Tibial nerve (tissue), 4 donors: ENCODE results near the gene OR2J3. TPM values are rescaled to one million over a fixed set of nuclear protein-coding genes. Genes with fewer than 3 reads are reported as not detected.

Source experiments
- DNase-seq, 2 donors: peaks; one replicate each; pipeline ENCODE4 v3.0.0-alpha.2; 2019; ENCODE audit warnings: low spot score in 2 of 2
- H3K27ac ChIP-seq, 4 donors: fragments of 200-600 bp; sonication (generic) in 3 of 4; one replicate each; pipeline ENCODE4 v1.5.1; 2017 to 2019; ENCODE audit warnings: mild to moderate bottlenecking in 1 of 4
- H3K27me3 ChIP-seq, 2 donors: fragments of 200-600 bp; sonication (generic) in 1 of 2; one replicate each; pipeline versions ENCODE4 v1.5.1 to v1.6.0; 2017 to 2019
- H3K36me3 ChIP-seq, 3 donors: fragments of 200-600 bp; sonication (generic); one replicate each; pipeline ENCODE4 v1.5.1; 2018 to 2019
- H3K4me1 ChIP-seq, 4 donors: fragments of 200-600 bp; sonication (generic) in 3 of 4; one replicate each; pipeline ENCODE4 v1.5.1; 2017 to 2019
- H3K4me3 ChIP-seq, 4 donors: fragments of 200-600 bp; sonication (generic) in 3 of 4; one replicate each; pipeline ENCODE4 v1.5.1; 2017 to 2019; ENCODE audit warnings: mild to moderate bottlenecking in 1 of 4, moderate library complexity in 1 of 4
- H3K9me3 ChIP-seq, 4 donors: fragments of 200-600 bp; sonication (generic) in 3 of 4; one replicate each; pipeline ENCODE4 v1.5.1; 2017 to 2019
- EP300 ChIP-seq, 2 donors: sonication (generic); formaldehyde crosslinking; IDR thresholded peaks; one replicate each; pipeline ENCODE4 v1.6.1; 2017; ENCODE audit warnings: antibody characterized with exemption in 2 of 2, mild to moderate bottlenecking in 1 of 2
- POLR2A ChIP-seq, 2 donors: fragments of 450-650 bp; IDR thresholded peaks; one replicate each; pipeline ENCODE4 v1.6.1; 2017; ENCODE audit warnings: antibody characterized with exemption in 2 of 2, mild to moderate bottlenecking in 2 of 2, moderate library complexity in 2 of 2
- WGBS, 2 donors: methylation state at CpG; one replicate each; pipeline ENCODE4 v1.1.5; 2018; 5-methylcytosine and 5-hydroxymethylcytosine counted together
- total RNA-seq, 4 donors: library from RNA; depleted of rRNA; stranded (reverse); fragments of >200 nt; gene quantifications; one replicate each; pipeline ENCODE4 v1.1.0, GENCODE V29; 2016
- TF ChIP-seq, protein P1 (sequence below), 5 experiments: fragments of 200-600 bp in 3 of 5; fragments of 450-650 bp in 2 of 5; sonication (generic) in 3 of 5; IDR thresholded peaks; one replicate each; pipeline ENCODE4 v1.5.1; 2016 to 2019; ENCODE audit warnings: antibody characterized with exemption in 5 of 5, mild to moderate bottlenecking in 3 of 5, moderate library complexity in 2 of 5

Gene OR2J3
- not detected for total RNA-seq

DNA sequence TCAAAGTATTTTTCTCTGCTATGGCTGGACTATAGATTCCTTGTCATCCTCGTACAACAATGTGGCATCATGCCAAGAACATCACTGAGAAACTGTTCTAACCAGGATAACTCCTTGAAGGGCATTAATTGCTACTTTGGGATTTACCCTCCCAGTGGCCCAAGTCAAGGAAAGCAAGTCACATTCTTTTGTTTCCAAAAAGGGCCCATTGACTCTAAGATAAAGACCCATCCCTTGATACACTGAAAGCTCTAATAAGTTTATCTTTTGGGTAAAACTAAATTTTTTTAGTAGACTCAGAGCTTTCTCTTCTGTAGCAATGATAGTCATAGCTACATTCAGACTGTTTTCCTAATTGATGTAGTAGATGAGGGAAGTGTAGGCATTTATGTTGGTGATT is at the start of gene OR2J3:
Gene OR2J3 (plus strand): TSS at position 301 of the 400 bp plus-strand sequence. CDS start 3,833 bp downstream, outside the sequence.
- WGBS, 2 donors = 16 to 18% methylated on average over 1 of the region's 1 CpG
- H3K27me3 ChIP-seq = no peaks in the 10 kb centered on the region
- no peak within 1 kb of the TSS for H3K27ac ChIP-seq
- TF ChIP-seq EP300 (IDR thresholded peaks at IDR 0.05) (no peak), POLR2A (IDR thresholded peaks at IDR 0.05) (no peak)
- TF ChIP-seq, protein P1, sequence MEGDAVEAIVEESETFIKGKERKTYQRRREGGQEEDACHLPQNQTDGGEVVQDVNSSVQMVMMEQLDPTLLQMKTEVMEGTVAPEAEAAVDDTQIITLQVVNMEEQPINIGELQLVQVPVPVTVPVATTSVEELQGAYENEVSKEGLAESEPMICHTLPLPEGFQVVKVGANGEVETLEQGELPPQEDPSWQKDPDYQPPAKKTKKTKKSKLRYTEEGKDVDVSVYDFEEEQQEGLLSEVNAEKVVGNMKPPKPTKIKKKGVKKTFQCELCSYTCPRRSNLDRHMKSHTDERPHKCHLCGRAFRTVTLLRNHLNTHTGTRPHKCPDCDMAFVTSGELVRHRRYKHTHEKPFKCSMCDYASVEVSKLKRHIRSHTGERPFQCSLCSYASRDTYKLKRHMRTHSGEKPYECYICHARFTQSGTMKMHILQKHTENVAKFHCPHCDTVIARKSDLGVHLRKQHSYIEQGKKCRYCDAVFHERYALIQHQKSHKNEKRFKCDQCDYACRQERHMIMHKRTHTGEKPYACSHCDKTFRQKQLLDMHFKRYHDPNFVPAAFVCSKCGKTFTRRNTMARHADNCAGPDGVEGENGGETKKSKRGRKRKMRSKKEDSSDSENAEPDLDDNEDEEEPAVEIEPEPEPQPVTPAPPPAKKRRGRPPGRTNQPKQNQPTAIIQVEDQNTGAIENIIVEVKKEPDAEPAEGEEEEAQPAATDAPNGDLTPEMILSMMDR (IDR thresholded peaks at IDR 0.05) = no peak
- no peaks in the 10 kb centered on the region for H3K9me3 ChIP-seq
- H3K4me1 ChIP-seq = no peaks in the 10 kb centered on the region
- no peaks in the 10 kb centered on the region for H3K36me3 ChIP-seq
- no peak for DNase-seq
- H3K4me3 ChIP-seq = no peak within 1 kb of the TSS

DNA sequence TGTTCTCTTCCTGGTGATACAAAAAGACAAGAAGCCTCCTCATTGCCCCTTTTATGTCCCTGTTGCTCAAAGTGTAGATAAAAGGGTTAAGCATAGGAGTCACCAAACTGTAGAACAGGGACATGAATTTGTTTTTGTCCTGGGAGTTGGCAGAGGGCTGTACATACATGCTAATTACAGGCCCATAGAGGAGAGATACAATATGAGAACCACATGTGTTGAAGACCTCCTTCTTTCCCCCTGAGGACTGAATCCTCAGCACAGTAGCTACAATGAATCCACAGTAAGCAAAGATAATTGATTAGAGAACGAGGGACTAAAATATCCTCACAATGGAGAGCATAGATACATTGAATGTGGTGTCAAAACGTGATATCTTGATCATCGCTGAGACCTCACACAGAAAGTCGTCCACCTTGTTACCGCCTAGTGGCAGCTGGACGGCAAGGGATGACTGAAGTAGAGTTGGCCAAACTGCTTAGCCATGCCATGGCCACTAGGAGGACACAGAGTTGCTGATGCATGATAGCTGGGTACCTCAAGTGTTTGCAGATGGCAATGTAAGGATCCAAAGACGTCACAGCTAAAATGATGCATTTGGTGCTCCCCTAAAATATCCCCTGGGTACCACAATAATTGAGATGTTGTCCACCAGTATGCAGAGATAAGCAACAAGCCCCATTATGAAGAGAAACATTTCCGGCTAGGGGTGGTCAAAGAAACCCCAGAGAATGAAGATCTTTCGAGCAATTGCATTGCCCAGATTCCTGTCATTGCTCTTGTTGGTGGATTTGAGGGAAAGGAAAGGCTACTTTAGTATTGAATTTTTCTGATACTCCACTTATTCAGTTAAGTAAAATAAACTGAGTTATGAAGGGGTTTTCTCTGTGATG is 35.8 kb upstream of the OR2J3 start:
- no peak overlapping the region for H3K4me3 ChIP-seq
- no peaks in the 10 kb centered on the region for H3K27me3 ChIP-seq
- no peaks in the 10 kb centered on the region for H3K36me3 ChIP-seq
- DNase-seq = no peak
- H3K4me1 ChIP-seq = no peaks in the 10 kb centered on the region
- H3K9me3 ChIP-seq = peaks cover 0 to 5% (median 0%) of the 10 kb centered on the region in 4 donors
- TF ChIP-seq EP300 (IDR thresholded peaks at IDR 0.05) = no peak
- no peak for TF ChIP-seq POLR2A (IDR thresholded peaks at IDR 0.05)
- TF ChIP-seq, protein P1 (IDR thresholded peaks at IDR 0.05) = peak in 2 of 5 experiments; percentile 10 to 15
- 25 to 33% methylated on average over 9 of the region's 9 CpGs for WGBS, 2 donors
- H3K27ac ChIP-seq = no peak overlapping the region

DNA sequence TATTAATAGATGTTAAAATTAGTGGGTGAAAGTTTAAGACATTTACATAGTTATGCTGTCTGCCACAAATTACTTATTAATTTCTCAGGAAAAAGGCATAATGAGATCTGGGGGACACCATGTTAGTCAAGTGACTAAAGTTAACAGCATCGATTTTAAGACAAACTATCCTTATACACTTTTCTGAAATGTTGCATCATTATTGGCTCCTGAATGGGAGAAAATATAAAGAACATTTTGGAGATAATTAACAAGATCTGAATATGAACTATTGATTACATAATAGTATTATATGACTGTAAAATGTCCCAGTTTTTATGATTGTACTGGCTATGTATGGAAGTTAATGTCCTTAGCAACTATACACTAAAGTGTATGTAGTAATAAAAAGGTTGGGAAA is 28.7 kb upstream of the OR2J3 start:
- 89 to 95% methylated on average over 1 of the region's 1 CpG for WGBS, 2 donors
- TF ChIP-seq EP300 (IDR thresholded peaks at IDR 0.05) = no peak
- TF ChIP-seq POLR2A (IDR thresholded peaks at IDR 0.05) = no peak
- TF ChIP-seq, protein P1 (IDR thresholded peaks at IDR 0.05) = no peak

DNA sequence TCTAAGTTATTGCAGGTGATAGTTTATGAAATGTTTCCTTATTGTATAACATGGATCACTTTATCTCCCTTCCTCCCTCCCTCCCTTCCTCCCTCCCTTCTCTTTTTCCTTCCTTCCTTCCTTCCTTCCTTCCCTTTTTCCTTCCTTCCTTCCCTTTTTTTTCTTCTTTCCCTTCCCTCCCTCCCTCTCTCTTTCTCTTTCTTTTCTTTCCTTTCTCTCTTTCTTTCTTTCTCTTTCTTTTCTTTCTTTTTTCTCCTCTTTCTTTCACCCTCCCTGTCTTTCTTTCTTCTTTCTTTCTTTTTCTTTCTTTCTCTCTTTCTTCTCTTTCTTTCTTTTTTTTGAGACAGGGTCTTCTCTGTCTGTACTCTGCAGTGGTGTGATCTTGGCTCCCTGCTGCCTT is 26.5 kb upstream of the OR2J3 start:
- no peak for DNase-seq
- H3K27ac ChIP-seq = no peak overlapping the region
- no peaks in the 10 kb centered on the region for H3K36me3 ChIP-seq
- H3K4me3 ChIP-seq = no peak overlapping the region
- no peaks in the 10 kb centered on the region for H3K27me3 ChIP-seq
- no peaks in the 10 kb centered on the region for H3K4me1 ChIP-seq
- H3K9me3 ChIP-seq = no peaks in the 10 kb centered on the region
- TF ChIP-seq POLR2A (IDR thresholded peaks at IDR 0.05) = no peak
- TF ChIP-seq, protein P1 (IDR thresholded peaks at IDR 0.05) = no peak
- no peak for TF ChIP-seq EP300 (IDR thresholded peaks at IDR 0.05)

More for the DNA sequence above, 28.7 kb upstream of the OR2J3 start:
- no peak for DNase-seq
- H3K9me3 ChIP-seq = no peaks in the 10 kb centered on the region
- H3K27me3 ChIP-seq = no peaks in the 10 kb centered on the region
- H3K4me1 ChIP-seq = no peaks in the 10 kb centered on the region
- no peak overlapping the region for H3K27ac ChIP-seq
- no peaks in the 10 kb centered on the region for H3K36me3 ChIP-seq
- H3K4me3 ChIP-seq = no peak overlapping the region

DNA sequence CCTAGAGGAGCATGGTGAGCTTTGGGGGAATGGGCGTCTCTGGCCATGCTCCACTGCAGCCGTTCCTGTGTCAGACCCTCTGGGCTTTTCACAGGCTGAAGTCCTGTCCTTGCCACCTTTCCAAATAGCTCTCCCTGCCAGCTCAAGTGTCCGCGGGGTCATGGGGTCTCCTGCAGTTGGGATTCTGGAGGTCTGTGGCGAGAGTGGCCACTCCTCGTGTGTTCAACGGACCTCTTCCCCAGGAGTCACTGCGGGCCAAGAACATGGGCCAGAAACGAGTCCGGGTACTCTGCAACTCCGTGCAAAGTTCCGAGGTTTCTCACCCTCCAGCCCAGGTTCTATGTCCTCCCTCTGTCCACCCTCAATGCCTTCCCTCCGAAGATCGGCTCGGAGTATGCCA is 25.4 kb upstream of the OR2J3 start:
- H3K27ac ChIP-seq = no peak overlapping the region
- no peak overlapping the region for H3K4me3 ChIP-seq
- H3K9me3 ChIP-seq = no peaks in the 10 kb centered on the region
- no peaks in the 10 kb centered on the region for H3K27me3 ChIP-seq
- TF ChIP-seq, protein P1 (IDR thresholded peaks at IDR 0.05) = no peak
- TF ChIP-seq POLR2A (IDR thresholded peaks at IDR 0.05) = no peak
- no peak for TF ChIP-seq EP300 (IDR thresholded peaks at IDR 0.05)
- WGBS, 2 donors = 90 to 94% methylated on average over 13 to 15 of the region's 15 CpGs
- no peaks in the 10 kb centered on the region for H3K4me1 ChIP-seq
- H3K36me3 ChIP-seq = no peaks in the 10 kb centered on the region
- DNase-seq = no peak
